Activated CD4-positive, alpha-beta T cell treated with anti-CD3 and anti-CD28 coated beads, Interleukin-10, Interleukin-2, amounts not matched to agents 100 ng/mL and 50 ng/mL, durations not matched to agents 16 hours and 8 hours (primary cell): ENCODE results near the gene MATR3.
"Not testable (repeated sequence)": the region's sequence is repeated elsewhere in the genome, so short reads cannot be mapped to it uniquely, and the experiment has no call there.

Source experiments
- DNase-seq: peaks from one replicate; pipeline ENCODE4 v3.0.0-alpha.2; 2020

The MATR3 gene

GRCh38 chr5:139297439-139298133 lies 4.0 kb downstream of the MATR3 start:
- no peak for DNase-seq

GRCh38 chr5:139298242-139298641 lies 4.7 kb downstream of the MATR3 start:
- no peak for DNase-seq

- peak; percentile 44 for DNase-seq
These were observed 5.9 kb downstream of the MATR3 start for GRCh38 chr5:139299486-139299885.

GRCh38 chr5:139301808-139302499 lies 8.4 kb downstream of the MATR3 start:
- no peak for DNase-seq

GRCh38 chr5:139304391-139305324 lies 11.1 kb downstream of the MATR3 start:
- no peak for DNase-seq

GRCh38 chr5:139306197-139306596 lies 12.7 kb downstream of the MATR3 start:
- no peak for DNase-seq

- DNase-seq = no peak
These were observed 13.3 kb downstream of the MATR3 start for GRCh38 chr5:139306628-139307379.

- no peak for DNase-seq
These were observed 15.3 kb downstream of the MATR3 start for GRCh38 chr5:139308797-139309196.

GRCh38 chr5:139310715-139311186 lies 17.2 kb downstream of the MATR3 start:
- not testable (repeated sequence) for DNase-seq

GRCh38 chr5:139312075-139312474 lies 18.5 kb downstream of the MATR3 start:
- DNase-seq = no peak

GRCh38 chr5:139314276-139314675 lies 20.7 kb downstream of the MATR3 start:
- DNase-seq = no peak

- DNase-seq = no peak
These were observed 21.6 kb downstream of the MATR3 start for GRCh38 chr5:139315056-139315615.

GRCh38 chr5:139335811-139336210 lies 42.3 kb downstream of the MATR3 start:
- no peak for DNase-seq

- DNase-seq = peak; percentile 12
These were observed 46.5 kb downstream of the MATR3 start for GRCh38 chr5:139340051-139340450.

- no peak for DNase-seq
These were observed 47.7 kb downstream of the MATR3 start for GRCh38 chr5:139341187-139341688.

GRCh38 chr5:139341689-139342422 lies 48.3 kb downstream of the MATR3 start, which contains the start of gene PAIP2:
TSS of gene PAIP2 (plus strand) at chr5:139341854. CDS start at chr5:139363785, 21,931 bp downstream.
- peak; percentile 99 for DNase-seq

GRCh38 chr5:139342423-139342723 lies 48.8 kb downstream of the MATR3 start:
- DNase-seq = peak; percentile 89

GRCh38 chr5:139343476-139343875 lies 49.9 kb downstream of the MATR3 start:
- DNase-seq = no peak

GRCh38 chr5:139344177-139344576 lies 50.6 kb downstream of the MATR3 start:
- no peak for DNase-seq

- not testable (repeated sequence) for DNase-seq
These were observed 51.9 kb downstream of the MATR3 start for GRCh38 chr5:139345442-139345841.

- not testable (repeated sequence) for DNase-seq
These were observed 54.3 kb downstream of the MATR3 start for GRCh38 chr5:139347863-139348262.
